Measurements from ENCODE around the gene KIRREL1.

DNA sequence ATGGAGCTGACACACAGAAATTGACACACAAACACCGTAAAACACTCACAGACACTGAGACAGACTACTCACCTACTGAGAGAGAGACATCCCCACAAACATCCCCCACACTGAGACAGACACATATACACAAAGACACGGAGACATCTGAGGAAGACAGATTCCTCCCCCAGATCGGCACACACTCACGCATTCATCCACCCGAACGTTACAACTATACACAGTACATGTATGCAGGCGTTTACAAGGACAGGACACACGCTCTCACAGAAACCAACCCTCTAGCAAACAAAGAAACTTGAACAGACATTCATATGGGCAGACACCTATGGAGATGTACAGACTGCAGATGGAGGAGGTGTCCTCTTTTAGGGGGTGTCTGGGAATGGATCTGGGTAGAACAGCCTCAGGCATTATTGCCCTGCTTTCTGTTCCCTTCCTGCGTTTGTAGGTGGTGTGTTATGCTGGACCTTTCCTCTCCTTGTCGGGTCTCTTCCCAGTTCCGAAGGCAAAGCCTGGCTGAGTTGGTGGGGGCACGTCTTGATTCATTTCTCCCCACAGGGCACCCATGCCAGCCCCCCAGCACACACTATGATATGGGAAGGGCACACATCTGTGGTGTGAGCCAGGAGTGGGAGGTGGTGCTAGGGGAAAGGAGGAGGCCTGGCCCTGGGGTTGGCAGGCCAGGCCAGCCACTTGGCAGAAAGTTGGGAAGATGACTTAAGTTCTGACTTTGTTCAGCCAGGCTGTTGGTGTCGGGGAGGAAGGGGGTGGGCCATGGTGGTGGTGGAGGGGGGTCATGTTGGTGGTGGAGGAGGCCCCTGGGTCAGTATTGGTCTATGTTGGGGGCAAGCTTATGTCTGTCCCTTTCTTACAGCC is 1.5 kb downstream of the KIRREL1 start:
- TF ChIP-seq, protein P1, sequence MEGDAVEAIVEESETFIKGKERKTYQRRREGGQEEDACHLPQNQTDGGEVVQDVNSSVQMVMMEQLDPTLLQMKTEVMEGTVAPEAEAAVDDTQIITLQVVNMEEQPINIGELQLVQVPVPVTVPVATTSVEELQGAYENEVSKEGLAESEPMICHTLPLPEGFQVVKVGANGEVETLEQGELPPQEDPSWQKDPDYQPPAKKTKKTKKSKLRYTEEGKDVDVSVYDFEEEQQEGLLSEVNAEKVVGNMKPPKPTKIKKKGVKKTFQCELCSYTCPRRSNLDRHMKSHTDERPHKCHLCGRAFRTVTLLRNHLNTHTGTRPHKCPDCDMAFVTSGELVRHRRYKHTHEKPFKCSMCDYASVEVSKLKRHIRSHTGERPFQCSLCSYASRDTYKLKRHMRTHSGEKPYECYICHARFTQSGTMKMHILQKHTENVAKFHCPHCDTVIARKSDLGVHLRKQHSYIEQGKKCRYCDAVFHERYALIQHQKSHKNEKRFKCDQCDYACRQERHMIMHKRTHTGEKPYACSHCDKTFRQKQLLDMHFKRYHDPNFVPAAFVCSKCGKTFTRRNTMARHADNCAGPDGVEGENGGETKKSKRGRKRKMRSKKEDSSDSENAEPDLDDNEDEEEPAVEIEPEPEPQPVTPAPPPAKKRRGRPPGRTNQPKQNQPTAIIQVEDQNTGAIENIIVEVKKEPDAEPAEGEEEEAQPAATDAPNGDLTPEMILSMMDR (IDR thresholded peaks at IDR 0.05), result no peak
- no peak for TF ChIP-seq POLR2A (IDR thresholded peaks at IDR 0.05)

All from lower leg skin (tissue), 3 donors.